CD1c-positive myeloid dendritic cell (primary cell): ENCODE measurements around the gene ARFGAP2.

Experiments used
- DNase-seq: peaks from one replicate; pipeline ENCODE4 v3.0.0-alpha.2; 2016; ENCODE audit errors: extremely low spot score

The ARFGAP2 gene

GRCh38 chr11:47187723-47188122, 11.0 kb upstream of the ARFGAP2 start:
- DNase-seq: no peak

DNA sequence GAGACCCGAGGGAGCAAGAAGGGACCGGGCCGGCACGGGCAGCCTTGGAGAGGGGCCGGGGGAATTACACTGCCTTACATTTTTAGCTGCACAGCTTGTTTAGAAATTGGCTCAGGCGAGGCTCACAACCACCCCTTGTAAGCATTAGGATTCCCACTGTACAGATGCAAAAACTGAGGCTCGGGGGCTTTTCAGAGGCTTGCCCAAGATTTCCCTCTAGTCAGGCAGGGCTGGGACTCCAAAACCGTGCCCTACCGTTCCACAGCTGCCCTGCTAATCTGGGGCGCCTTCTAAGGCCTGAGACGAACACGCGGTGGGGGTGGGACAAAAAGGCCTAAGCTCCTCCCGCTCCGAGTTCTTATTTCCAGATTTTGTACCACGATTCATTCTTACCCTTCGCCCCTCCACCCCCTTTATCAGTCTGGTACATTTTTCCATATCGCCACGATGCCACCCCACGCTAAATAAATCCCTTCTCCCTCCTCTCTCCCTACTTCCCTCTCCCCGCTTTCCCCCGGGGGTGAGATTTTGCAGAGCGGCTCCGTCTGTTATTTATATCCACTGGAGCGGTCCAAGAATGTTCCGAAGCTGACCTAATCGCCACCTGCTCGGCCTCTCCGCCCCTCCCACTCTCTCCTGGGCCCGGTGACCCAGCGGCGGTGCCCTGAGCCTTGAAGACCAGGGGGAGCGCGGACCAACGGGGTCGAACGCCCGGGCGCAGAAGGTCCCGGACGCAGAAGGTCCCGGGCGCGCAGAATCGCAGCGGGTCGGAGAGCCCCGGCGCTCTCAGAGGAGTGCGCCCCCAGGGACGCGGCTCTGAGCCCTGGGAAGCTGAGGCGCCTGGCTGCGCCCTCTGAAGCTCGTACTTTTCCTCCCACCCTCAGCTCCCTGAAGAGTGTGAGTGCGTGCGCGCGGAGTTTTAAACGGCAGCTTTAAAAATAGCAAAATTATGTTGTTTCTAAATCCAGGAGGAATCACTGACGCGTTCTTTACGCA, 10.3 kb upstream of the ARFGAP2 start:
- DNase-seq: no peak

- peak; percentile 48 for DNase-seq
Observed at GRCh38 chr11:47186076-47186699, 9.5 kb upstream of the ARFGAP2 start, which contains the start of gene PACSIN3. Gene PACSIN3 (minus strand): TSS chr11:47186434. CDS start chr11:47182727, 3,707 bp downstream.

- DNase-seq: no peak
Observed at GRCh38 chr11:47185305-47186075, 8.8 kb upstream of the ARFGAP2 start.

DNA sequence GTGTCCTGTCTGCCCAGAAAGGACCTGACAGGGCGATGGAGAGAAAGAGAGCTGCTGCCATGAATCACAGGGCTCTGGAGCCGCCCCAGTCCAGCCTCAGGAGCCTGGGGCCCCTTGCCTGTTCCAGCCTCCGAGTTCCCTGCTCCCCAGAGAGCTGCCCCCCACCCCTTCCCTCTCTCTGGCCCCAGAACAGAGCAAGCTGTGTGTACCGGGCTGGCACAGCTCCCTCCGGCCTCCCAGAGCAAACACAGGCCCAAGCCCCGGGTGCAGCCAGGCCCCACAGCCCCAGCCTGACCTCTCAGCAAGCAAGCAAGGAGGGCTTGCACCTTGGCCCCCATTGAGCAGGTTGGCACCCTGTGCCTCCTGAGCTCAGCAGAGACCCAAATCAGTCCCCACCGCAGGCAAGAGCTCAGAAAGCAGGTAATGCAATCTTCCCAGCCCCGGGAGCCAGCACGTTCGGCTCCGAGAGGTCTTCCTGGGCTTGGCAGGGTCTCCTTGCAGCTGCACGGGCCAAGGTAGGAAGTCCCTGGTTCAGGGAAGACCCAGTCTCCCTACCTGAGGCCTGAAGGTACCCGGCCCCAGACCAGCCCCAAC, 8.1 kb upstream of the ARFGAP2 start:
- DNase-seq: no peak

GRCh38 chr11:47183969-47184368, 7.3 kb upstream of the ARFGAP2 start:
- no peak for DNase-seq

- DNase-seq: no peak
Observed at GRCh38 chr11:47183031-47183856, 6.6 kb upstream of the ARFGAP2 start.

GRCh38 chr11:47182380-47182779, 5.7 kb upstream of the ARFGAP2 start:
- DNase-seq: no peak

- no peak for DNase-seq
Observed at GRCh38 chr11:47181271-47181670, 4.6 kb upstream of the ARFGAP2 start.

DNA sequence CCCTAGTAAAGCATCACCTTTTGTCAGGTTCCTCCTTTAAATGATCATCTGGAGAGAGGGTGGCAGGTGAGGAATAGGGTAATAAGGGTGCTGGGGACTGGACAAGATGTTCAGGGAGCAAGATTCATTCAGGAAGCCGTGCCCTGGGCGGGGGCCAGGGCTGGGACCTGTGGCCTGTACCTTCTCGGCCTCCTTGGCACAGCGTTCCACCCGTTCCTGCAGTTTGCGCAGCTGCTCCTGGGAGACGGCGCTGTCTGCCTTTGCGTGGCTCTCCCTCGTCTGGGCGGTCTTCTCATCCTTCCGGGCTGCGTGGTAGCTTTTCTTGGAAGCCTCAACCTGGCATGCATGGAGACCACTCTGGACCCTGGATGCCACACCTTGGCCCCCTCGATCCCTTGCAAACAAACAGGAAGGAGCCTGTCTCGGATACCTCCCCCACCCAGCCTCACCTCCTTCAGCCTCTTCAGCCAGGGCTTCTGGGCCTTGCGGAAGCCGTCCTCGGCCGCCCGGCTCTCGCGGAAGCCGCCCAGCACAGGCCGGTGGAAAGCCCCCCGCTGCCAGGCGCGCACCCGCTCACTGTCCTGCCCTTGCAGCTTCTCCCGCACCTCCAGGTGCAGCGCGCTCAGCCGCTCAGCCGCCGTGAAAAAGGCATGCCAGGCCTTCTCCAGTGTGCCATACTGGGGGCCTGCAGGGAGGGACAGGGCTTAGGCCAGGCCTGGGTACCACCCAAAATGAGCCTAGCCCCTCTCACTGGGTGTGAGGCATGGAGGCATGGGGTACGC, 3.5 kb upstream of the ARFGAP2 start:
- DNase-seq: no peak

GRCh38 chr11:47179655-47179991, 2.9 kb upstream of the ARFGAP2 start:
- DNase-seq: peak; percentile 38

GRCh38 chr11:47178737-47179654, 2.3 kb upstream of the ARFGAP2 start:
- no peak for DNase-seq

- DNase-seq: no peak
Observed at GRCh38 chr11:47178316-47178715, 1.6 kb upstream of the ARFGAP2 start.

DNA sequence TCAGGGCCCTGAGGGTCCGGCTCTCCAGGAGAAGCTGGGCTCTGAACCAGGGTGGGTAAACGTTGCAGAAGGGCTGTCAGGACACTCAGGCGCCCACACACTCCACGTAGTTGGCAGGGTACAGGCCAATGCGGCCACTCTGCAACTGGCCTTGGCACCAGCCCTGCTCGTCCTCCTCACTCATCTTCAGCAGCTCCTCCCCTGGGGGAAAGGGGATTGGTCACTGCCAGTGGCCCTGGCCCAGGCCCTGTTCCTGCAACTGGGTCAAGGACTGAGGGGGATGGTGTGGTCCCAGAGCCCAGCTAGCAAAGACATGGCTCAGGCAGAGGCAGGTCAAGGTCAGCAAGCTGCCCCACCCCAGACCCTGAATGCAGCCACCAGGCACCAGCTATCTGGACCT, 1.2 kb upstream of the ARFGAP2 start:
- no peak for DNase-seq

GRCh38 chr11:47177229-47177845, 658 bp upstream of the ARFGAP2 start:
- DNase-seq: peak; percentile 92

DNA sequence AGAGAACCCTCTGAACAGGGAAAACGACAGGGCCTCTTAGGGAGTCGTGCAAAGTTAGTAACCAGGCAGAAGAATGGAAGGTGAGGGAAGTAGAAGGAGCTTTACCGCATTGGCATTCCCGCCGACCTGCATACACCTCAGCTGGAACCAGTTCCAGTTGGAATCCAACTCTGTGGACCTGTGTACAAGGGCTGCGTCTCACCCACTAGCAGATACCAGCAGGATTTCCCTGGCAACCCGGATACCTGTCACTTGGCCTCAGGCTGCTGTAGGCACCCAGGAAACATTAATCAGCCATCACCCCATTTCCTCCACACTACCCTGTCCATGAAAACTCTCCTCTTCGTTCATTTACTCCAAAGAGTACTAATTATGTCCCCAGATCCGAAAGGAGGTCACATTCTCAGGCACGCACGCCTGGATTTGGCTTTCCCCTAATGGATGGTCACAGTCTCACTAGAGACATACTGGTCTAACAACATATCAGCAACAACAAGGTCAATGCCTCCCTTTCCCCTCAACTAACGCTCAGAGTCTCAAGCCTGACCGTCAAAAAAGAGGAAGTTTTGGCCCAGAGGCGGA, 842 bp downstream of the ARFGAP2 start:
- peak; percentile 80 for DNase-seq

GRCh38 chr11:47172740-47173336, 3.8 kb downstream of the ARFGAP2 start:
- no peak for DNase-seq

DNA sequence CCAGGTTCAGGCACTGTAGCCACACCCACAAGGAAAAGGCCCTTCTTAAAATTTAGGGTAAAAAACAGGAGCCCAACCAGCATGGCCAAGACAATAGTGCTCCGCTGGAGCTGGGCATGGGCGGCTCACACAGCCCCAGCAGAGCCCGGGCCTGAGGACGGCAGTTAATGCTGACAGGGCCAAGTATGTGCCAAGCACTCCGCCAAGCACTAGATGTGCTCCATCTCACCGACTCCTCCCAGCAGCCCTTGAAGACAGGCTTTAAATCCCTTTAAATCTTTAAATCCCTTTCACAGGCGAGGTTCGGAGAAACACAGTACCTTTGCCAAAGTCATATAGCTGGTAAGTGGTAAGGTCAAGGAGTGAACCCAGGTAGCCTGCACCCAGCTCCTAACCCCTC, 4.8 kb downstream of the ARFGAP2 start:
- no peak for DNase-seq
